HG02610 (cell line): Measurements from ENCODE around the gene NBPF11.
A peak's percentile ranks its signal among the peaks of the same experiment; 100 is the strongest.
"Not testable (repeated sequence)": the region's sequence is repeated elsewhere in the genome, so short reads cannot be mapped to it uniquely, and the experiment has no call there.

Experiments used
- ATAC-seq: cut with Tn5 transposase; IDR thresholded peaks from one replicate; pipeline ENCODE4 v1.9.1; 2021; ENCODE audit warnings: mild to moderate bottlenecking, moderate library complexity; ENCODE audit not compliant: unreplicated experiment

Gene NBPF11

DNA sequence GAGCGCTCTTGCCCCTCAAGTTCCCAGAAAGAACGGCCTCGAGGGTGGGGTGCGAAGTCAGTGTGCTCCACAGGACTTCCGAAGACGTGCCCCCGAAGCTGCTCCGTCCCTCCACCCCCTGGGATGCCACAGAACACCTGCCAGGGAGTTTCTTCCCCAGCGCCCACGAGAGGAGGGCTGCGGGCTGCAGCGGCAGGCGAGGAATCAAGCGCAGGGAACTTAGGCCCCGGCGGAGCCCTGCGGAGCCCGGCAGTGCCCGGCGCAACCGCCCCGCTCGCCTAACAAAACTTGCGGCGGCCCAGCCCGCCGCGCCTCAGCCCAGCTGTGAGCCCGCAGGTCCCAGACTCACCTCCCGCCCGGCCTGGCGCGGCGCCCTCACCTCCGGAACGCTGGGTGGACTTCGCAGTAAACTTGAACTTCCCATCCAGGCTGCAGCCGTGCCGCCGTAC is 686 bp downstream of the NBPF11 start:
- ATAC-seq, result peak; percentile 19

DNA sequence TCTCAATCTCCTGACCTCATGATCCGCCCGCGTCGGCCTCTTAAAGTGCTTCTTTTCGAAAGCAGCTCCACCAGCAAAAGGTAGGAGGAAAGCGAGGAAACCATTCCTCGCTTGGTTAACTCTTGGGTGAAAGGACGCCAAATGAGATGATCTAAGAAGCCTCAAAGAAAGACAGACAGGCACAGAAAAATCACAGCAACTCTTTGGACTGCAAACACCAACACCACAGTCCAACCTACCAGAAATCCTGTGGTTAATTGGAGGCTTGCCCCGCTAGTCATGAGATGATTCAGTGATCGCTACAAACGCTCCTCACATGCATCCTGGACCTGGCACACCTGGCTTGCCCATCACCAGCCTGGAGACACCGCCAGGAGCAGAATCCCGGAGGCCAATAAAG is 1.1 kb downstream of the NBPF11 start:
- ATAC-seq, result peak; percentile 38

DNA sequence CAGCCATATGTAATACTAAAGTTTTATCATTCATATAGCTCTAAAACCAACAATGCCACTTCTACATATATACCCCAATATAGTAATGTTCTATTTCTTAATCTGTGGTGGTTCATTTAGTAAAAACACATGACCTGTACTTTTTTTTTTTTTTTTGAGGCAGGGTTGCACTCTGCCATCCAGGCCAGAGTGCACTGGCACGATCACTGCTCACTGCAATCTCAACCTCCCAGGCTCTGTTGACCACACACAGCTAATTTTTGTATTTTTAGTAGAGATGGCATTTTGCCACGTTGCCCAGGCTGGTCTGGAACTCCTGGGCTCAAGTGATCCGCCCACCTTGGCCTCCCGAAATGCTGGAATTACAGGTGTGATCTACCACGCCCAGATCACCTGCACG is 2.1 kb downstream of the NBPF11 start:
- not testable (repeated sequence) for ATAC-seq

DNA sequence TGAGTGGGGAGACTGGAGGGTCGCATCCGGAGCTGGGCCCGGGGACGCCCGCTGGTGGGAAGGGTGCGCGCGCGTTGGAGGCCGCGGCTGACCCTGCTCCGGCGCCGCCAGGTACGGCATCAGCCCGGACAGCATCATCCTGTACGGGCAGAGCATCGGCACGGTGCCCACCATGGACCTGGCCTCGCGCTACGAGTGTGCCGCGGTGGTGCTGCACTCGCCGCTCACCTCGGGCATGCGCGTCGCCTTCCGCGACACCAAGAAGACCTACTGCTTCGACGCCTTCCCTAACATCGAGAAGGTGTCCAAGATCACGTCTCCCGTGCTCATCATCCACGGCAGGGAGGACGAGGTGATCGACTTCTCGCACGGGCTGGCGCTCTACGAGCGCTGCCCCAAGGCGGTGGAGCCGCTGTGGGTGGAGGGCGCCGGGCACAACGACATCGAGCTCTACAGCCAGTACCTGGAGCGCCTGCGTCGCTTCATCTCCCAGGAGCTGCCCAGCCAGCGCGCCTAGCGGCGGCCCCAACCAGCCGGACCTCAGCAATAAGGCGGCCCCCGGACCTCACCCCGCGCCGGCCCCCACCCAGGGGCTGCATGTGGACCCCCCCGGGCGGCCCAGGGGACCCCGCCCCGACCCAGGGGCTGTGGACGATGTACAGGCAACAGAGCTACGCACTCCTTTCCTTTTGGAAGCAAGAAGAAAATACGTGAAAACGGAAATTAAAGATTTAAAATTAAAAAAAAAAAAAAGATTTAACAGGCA is 2.8 kb downstream of the NBPF11 start:
- not testable (repeated sequence) for ATAC-seq

DNA sequence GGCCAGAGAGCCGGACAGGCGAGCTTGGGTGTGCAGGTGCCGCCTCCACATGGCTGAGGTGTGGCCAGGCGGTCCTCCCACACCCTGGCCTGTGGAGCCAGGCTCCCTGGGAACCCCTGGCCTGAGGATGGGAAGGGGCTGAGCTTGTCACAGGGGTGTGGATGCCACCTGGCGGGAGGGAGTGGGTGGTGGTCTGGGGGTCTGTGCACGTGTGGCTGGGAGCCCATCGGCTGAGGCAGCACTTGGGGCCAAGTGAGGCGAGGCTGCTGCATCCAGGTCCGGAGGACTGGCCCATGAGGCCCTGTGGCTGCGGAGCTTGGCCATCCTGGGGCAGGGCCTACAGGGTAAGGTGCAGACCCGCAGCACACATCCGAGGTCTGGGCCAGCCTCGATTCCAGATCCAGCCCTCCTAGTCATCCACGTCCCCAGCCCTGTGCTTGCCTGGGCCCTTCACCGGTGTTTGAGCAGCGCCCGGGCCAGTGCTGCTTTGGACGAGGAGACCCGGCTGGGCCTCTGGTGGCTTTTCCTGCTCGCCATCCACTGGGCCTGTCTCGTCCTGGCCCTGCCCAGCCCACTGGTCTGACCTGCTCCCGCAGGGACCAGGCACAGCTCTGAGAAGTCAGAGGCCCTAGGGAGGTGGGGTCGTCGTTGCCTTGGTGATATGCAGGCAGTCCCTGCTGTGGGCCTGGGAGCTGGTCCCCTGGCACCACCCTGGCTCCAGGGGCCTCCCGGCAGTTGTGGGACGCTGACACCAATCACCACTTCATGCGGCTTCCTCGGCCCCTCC is 4.8 kb downstream of the NBPF11 start:
- not testable (repeated sequence) for ATAC-seq

DNA sequence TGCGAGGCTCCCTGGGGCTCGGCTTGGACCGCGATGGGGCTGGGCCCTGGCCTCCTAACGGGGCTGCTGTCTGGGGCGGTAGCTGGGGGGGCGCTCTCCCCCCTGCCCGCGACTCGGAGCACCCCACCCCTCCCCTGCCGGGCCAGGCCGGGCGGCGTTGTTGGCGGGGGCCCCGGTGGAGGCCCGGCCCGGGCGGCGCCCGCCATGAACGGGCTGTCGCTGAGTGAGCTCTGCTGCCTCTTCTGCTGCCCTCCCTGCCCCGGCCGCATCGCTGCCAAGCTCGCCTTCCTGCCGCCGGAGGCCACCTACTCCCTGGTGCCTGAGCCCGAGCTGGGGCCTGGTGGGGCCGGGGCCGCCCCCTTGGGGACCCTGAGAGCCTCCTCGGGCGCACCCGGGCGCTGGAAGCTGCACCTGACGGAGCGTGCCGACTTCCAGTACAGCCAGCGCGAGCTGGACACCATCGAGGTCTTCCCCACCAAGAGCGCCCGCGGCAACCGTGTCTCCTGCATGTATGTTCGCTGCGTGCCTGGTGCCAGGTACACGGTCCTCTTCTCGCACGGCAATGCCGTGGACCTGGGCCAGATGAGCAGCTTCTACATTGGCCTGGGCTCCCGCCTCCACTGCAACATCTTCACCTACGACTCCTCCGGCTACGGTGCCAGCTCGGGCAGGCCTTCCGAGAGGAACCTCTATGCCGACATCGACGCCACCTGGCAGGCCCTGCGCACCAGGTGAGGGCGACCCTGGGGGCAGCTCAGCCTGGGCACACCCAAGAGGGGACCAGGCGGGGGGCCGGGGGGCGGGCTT is 5.7 kb downstream of the NBPF11 start:
- ATAC-seq, result not testable (repeated sequence)

DNA sequence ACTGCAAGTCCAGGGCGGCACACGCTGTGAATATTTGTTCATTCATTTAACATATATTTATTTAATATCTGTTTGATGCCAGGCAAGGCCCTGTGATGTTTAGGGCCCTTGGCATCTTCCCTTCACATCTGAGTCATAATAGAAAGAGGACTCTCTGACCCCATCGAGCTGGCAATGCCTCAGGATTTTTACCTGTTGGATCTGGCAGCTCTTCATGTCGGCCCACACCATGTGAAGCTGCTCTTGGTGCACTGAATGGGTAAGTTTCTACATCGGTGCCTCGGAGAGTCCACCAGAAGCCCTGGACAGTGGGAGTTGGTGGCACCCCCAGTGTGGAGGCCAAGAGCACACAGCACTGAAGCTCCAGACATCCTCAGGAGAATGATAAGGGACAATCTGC is 8.9 kb downstream of the NBPF11 start:
- ATAC-seq, result not testable (repeated sequence)

DNA sequence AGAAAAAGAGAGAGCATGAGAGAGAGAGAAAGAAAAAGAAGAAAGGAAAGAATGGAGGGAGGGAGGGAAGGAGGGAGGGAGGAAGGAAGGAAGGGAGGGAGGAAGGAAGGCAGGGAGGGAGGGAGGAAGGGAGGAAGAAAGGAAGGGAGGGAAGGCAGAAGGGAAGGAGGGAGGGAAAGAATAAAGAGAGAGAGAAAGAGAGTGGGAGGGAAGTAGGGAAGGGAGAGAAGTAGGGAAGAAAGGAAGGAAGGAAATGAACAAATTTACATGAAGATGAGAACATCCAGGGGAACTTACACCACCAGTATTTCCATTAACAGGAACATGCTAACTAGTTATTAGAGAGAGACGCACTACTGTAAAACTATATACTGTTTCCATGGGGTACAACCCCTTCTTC is 10.1 kb downstream of the NBPF11 start:
- not testable (repeated sequence) for ATAC-seq

DNA sequence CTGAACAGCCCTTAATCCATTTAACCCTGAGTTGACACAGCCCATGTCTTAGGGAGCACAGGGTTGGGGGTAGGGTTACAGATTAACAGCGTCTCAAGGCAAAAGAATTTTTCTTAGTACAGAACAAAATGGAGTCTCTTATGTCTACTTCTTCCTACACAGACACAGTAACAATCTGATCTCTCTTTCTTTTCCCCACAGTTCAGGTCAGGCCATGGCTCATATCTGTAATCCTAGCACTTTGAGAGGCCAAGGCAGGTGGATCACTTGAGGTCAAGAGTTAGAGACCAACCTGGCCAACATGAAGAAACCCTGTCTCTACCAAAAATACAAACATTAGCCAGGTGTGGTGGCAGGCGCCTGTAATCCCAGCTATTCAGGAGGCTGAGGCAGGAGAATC is 13.5 kb downstream of the NBPF11 start:
- not testable (repeated sequence) for ATAC-seq

DNA sequence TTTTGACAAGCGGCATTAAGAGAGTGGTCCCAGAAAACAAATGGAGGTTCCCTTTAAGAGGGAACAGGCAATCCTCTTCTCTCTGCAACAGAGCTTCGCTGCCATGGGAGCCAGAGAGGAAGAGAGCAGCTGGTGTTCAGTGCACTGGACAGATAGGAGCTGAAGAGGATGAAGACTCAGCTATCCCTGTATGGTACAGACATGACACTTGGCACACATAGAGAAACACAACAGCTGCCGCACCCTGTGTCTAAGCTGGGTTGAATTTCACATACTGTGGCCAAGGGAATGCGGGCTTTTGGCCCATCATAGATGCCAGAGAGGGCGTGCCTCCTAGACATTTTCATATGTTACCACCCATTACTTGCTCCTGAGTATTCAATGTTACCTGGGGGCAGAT is 29.7 kb downstream of the NBPF11 start:
- ATAC-seq, result not testable (repeated sequence)

DNA sequence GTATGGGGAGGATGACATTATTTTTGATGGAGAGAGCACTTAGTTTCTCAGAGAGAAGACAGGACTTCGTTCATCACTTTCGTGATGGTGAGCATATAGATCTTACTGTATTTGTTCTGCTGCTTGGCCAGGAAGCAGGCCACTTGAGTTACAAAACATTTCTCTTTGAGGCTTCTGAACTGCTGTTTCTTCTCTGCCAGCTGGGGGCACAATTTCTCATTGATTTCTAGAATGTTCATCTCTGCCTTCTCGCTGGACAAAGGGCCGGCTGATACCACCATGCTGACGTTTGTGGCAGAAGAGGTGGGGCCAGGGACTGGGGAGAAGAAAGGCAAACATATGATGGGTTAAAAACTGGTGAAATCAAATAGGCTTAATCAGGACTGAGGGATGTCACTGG is 31.7 kb downstream of the NBPF11 start:
- ATAC-seq, result not testable (repeated sequence)

DNA sequence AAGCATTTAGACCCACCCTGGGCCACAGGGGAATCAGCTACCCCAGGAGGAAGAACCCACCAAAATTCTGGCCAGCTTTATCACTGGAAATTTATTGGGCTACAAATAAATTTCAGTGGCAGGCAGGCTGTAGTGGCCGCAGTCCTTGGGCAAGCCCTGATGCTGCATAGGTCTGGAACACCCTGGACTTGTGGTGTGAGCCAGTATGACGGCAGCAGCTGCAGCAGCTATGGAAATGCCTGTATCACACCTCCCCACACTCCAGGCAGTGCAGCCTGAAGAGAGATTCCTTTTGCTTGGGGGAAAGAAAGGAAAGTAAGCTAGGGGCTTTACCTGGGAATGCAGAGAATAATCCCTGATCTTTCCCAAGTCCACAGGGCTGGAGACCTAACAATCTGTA is 56.3 kb downstream of the NBPF11 start:
- ATAC-seq, result not testable (repeated sequence)

DNA sequence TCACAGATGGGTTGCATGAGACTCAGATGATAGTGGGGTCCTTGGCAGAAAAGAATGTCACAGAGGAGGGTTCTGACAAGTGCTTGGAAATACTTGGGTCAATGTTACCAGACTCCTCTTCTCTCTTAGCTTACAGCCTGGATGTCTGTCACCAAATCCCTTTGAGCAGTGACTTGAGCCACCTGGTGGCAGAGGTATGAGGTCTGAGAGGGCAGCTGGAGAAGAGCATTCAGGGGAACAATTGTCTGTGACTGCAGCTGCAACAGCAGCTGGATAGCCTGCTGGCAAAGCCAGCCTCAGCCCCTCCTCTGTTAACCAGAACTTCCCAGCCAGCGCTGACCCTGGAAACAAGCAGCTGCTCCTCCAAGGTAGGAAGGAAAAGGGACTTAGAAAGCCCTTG is 65.9 kb downstream of the NBPF11 start:
- not testable (repeated sequence) for ATAC-seq

DNA sequence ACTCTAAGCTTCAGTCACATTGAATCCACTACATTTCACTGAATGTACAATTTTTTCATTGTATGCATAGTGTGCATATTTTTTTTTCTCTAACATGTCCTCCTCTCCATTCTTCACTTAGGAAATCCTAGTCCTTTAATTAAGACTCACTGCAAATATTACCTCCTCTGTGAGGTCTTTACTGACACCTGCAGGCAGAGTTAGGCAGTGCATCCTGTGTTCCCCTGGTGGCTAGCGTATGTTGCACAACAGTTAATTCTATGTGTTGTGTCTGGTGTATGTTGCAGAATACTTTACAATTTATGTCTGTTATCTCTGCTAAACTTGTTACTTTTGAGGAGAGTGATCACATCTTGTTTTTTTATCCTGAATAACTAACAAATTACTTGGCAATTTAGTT is 70.9 kb downstream of the NBPF11 start:
- peak; percentile 66 for ATAC-seq

DNA sequence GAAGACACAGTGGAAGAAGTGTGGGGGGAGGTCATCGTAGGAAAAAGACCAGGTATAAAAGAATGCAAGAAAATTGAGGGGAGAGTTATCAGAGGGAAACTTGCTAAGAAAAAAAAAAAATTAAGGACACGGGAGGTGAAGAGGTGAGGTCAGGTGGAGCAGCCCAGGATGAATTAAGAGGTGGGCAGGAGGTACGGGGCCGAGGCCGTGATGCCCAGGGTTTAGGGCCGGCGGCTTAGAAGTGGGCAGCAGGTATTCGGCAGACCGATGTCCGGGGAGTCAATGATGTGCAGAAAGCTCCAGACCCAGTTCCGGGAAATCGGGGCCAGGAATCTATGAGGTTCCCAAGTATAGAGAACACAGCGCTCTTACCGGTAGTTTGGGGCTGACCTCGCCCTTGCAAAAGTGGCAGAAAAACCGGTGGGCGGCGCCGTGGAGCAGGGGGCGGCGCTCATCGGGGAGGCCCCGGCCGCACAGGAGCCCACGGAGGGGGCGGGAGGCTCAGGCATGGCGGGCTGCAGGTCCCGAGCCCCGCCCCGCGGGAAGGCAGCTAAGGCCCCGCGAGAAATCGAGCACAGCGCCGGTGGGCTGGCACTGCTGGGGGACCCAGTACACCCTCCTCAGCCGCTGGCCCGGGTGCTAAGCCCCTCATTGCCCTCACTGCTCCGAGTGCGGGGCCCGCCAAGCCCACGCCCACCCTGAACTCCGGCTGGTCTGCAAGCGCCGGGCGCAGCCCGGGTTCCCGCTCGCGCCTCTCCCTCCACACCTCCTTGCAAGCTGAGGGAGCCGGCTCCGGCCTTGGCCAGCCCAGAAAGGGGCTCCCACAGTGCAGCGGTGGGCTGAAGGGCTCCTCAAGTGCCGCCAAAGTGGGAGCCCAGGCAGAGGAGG is 73.2 kb downstream of the NBPF11 start:
- not testable (repeated sequence) for ATAC-seq

DNA sequence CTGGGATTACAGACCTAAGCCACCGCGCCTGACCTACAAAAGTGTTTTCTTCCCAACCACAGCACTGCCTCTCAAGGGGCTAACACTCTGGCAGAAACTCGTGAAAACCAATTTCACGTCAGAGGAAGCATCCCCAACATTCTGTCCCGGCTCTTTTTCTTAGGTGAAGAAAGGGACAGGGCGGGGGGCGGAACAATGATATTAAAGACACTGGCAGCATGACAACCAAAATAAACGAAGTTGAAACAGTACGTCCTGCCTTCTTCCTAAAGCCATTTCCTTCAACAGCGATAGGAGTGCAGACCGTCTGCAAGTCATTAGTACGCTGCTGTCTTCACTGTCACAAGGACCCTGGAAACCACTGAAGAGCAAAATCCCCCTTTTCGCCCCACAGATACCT is 74.0 kb downstream of the NBPF11 start:
- ATAC-seq, result not testable (repeated sequence)

DNA sequence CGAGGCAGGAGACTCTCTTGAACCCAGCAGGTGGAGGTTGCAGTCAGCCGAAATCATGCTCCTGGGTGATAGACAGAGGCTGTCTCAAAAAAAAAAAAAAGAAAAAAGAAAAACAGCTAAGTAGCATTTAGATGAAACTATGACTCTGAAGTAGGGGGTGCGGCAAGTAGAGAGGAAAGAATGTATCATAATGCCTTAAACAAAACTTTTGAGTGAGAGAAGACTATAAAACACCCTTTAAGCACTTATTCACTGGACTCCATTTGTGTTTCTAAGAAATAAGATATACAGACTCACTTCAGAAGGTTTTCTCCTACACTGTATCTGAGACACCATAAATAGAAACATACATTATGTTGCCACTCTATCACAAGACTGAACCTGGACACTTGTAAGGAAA is 74.6 kb downstream of the NBPF11 start:
- not testable (repeated sequence) for ATAC-seq

DNA sequence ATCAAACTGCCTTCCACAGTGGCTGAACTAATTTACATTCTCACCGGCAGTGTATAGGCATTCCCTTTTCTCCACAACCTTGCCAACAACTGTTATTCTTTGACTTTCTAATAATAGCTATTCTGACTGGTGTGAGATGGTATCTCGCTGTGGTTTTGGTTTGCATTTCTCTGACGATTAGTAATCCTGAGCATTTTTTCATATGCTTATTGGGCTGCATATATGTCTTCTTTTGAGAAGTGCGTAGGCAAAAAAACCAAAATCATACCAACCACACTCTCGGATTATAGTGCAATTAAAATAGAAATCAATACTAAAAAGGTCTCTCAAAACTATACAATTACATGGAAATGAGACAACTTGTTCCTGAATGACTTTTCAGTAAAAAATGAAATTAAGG is 78.7 kb downstream of the NBPF11 start:
- ATAC-seq, result not testable (repeated sequence)

DNA sequence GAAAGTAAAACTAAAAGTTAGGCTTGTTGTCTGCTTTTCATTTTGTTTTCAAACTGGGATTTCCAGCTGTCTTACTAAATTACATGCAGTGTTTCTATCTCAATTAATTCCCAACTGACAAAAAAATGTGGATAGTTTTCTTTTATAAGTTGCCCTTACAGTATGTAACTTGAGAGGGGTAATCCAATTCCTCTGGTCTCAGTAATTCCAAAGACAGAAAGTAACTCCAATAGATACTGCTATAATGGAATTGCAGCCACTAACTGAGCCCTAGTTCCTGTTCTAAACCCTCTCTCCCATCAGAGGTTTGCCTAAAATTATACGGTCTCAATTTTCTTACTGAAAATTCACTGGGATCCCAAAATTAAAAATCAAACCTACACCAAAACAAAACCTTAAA is 83.5 kb downstream of the NBPF11 start:
- ATAC-seq, result not testable (repeated sequence)

DNA sequence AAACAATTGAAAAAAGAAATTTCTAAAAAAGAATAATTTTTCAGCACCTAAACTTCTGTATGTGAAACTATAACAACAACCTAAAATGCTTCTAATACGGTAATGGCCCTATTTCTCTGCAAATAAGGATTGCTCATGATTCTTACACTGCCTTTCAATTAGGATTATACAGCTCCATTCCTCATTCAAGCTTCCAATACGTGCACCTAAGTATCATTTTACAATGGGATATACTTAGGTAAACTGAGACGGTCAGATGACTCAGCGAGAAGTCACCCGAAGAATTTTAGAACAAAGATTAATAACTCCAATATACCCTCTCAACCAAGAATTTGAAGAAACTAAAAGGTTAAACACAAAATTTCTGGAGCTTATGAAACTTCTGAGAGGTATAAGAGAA is 83.9 kb downstream of the NBPF11 start:
- ATAC-seq, result not testable (repeated sequence)
